Breast epithelium (tissue), 3 donors: ENCODE data around the gene ADAMTS17.

Source experiments
- CTCF ChIP-seq, 3 donors: fragments of 450-650 bp; IDR thresholded peaks; one replicate each; pipeline ENCODE4 v1.5.1; 2016 to 2017; ENCODE audit warnings: antibody characterized with exemption in 3 of 3, mild to moderate bottlenecking in 3 of 3, moderate library complexity in 3 of 3
- POLR2A ChIP-seq: fragments of 450-650 bp; IDR thresholded peaks from one replicate; pipeline ENCODE4 v1.6.1; 2016; ENCODE audit warnings: antibody characterized with exemption, mild to moderate bottlenecking, moderate library complexity
- POLR2AphosphoS5 ChIP-seq, 3 donors: sonication (generic); formaldehyde crosslinking; IDR thresholded peaks; one replicate each; pipeline ENCODE4 v1.6.1; 2017; ENCODE audit warnings: antibody characterized with exemption in 3 of 3

- no peak for TF ChIP-seq CTCF (IDR thresholded peaks at IDR 0.05)
- no peak for TF ChIP-seq POLR2AphosphoS5 (IDR thresholded peaks at IDR 0.05)
- no peak for TF ChIP-seq POLR2A
Observed at GRCh38 chr15:100250176-100250800, 91.5 kb downstream of the ADAMTS17 start.
